ENCODE results near the gene SLC2A1.

SLC2A1 gene

DNA sequence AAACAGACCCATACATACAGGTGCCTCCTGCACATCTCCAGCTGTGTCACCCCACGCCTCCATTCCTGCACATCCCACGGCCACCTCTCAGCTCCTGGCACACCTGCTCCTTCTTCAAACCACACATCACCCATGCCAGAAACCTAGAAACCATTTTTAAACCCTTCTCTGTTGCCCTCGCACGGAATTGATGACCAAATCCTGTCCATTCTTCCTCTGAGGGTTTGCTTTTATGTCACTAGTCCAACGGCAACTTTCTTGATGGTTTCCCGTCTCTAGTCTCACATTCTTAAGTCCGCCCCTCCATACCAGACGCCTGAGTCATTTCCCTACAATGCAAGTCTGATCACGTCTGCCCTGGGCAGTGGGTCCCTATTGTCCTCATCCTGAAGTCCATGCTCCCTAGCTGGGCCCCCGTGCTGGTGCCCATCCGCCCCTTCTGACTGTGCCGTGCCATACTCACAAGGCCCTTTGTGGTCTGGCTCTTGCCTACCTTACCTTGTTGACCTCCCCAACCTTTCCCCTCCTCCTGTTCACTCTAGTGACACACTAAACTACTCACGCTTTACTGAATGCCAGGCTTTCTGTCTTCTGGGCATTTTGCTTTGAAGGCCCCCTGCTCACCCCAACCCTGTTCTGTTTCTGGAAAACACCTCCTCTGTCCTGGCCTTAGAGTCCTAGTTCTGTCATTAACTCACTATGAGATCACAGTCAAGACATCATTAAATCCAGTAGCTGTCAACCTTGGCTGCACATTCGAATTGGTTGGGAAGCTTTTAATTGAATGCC is 17.6 kb downstream of the SLC2A1 start:
- DNase-seq: no peak

GRCh38 chr1:42938645-42939615 is 19.7 kb downstream of the SLC2A1 start:
- no peak for DNase-seq

DNA sequence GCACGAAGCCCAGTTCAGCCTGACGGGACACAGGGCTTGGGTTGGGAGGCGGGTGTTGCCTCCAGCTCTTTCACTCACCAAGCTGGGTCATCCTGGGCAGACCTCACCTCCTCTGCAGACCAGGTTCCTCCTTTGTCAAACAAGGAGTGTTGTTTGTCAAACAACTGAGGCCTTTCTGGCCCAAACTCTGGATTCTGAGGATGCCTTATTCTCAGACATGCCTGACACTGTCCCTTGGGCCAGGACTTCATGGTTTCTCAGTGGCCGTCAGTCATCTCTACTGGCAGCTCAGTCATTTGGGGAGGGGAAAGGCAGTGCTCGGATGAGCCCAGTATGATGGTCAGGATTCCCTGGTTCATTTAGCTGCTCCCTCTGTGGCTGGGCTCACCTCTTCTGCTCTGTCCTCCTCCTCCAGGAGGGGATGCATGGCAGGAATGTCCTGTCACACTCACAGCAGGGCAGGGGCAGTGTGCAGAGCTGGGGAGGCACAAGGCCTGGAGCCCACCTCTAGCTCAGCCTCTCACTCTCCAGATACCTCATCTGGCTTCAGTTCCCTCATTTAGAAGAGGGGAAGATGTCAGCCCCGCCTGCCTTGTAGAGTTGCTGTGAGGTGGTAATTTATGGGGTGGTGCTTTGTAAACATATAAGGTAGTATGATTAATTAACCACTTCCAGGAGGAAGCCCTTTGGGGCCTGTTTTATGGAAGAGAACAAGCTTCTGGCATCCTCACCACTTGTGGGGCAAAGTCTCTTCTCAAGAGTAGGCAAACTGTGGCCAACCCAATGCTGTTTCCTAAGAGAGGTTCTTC is 20.6 kb downstream of the SLC2A1 start:
- DNase-seq: no peak

- DNase-seq: no peak
Measured at GRCh38 chr1:42937141-42937696, 21.4 kb downstream of the SLC2A1 start.

- no peak for DNase-seq
Measured at GRCh38 chr1:42936309-42937078, 22.2 kb downstream of the SLC2A1 start.

DNA sequence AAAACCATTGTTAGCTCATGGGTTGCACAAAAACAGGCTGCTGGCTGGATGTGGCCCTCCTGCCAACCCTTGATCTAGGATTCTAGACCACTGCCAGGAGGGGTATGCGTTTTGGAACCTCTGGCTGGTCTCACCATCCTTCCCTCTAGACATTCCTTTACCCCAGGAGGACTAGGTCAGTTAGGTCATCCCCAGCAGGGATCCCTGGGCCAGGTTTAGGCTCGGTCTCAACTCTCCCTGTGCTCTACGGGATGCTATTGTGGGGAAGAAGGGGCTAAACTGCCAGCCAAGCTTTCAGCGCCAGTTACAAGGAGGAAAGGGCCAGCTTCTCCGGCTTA is 22.7 kb downstream of the SLC2A1 start:
- DNase-seq: no peak

GRCh38 chr1:42935313-42935895 is 23.3 kb downstream of the SLC2A1 start:
- no peak for DNase-seq

DNA sequence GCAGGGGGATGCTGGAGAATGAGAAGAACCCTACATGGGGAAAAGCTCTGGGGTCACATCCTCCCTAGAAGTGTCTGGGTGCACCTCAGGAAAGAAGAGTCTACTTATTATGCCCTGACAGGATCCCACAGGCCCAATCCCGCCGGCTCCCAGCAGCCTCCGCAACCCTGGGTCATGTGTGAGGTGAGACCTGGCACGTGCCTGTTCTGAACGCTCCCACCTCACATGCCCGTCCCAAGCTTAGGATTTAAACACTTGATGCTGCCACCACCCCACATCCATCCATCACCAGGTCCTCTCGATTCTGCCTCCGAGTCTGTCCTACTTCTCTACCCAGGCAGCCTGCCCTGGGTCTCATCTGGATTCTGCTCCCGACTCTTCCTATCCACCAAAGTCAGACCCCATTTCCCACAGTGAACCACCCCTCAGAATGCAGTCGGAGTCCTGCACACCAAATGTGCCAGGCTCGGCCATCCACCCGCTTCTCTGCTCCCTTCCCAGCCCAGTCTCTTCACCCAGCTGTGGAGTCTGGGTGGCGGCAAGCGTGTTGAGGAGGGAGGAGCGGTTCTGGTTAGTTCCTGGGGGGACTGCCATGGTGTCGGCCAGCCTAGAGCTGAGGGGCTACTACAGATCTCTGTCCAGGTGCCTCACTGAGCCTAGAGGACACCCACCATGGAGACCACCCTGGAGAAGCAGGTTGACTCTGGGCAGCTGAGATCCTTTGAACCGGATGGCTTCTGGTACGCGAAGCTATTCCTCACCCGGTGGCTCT is 23.9 kb downstream of the SLC2A1 start:
- no peak for DNase-seq

GRCh38 chr1:42933610-42934491 is 24.8 kb downstream of the SLC2A1 start:
- DNase-seq: no peak

DNA sequence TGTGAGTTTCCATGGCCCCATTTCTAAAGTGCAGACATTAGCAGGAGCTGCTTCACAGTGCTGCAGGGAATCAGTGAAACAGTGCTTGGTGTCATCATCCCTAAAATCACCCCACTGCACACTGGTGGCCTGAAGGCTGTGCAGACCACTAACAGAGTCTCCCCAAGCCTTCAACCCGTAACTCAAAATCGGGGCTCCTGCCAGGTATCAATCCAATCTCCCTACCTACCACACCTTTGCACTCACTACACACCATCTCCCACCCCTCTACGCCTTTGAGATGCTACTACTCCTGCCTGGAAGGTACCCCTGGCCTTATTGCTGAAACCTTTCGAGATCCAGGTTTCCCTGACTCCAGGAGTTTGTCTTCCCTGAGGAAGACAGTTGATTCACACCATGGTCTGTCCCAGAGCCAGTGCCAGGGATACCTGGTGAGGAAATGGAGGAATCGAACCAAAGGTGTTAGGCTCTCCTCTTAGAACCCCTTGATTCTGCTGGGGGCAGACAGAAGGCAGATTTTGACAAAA is 25.5 kb downstream of the SLC2A1 start:
- no peak for DNase-seq

GRCh38 chr1:42932442-42932941 is 26.2 kb downstream of the SLC2A1 start:
- no peak for DNase-seq

GRCh38 chr1:42931911-42932422 is 26.7 kb downstream of the SLC2A1 start:
- no peak for DNase-seq

DNA sequence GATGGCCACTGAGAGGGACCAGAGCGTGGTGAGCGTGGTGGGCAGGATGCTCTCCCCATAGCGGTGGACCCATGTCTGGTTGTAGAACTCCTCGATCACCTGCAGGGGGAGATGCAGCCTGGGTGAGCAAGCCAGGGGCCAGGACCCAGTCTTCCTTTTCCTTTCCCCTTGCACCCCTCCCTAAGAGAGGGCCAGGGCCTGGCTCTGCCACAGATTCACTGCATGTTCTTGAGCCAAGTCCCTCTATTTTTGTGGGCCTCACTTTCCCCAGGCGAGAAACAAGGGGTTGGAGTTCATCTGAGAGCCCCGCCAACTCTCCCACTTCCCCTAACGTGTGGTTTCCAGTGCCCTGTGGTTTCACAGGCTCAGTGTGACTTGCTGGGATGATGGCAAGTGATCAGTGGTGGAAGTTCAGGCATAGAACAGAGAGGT is 27.5 kb downstream of the SLC2A1 start:
- peak; percentile 8 for DNase-seq

GRCh38 chr1:42930178-42931107 is 28.2 kb downstream of the SLC2A1 start:
- DNase-seq: no peak

- no peak for DNase-seq
Measured at GRCh38 chr1:42929434-42930177, 29.1 kb downstream of the SLC2A1 start.

DNA sequence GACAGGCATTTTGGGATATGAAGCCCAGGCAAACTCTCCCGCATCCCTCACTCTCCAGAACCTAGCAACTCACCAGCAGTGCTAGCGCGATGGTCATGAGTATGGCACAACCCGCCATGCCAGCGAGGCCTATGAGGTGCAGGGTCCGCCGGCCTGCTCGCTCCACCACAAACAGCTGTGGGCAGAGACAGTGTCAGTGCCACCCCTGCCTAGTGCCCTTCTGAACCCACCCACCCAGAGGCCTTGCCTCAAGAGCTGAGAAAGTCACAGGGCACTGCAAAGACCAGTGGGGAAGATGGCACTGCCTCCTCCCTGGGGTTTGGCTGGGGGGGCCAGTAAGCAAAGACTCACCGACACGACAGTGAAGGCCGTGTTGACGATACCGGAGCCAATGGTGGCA is 29.8 kb downstream of the SLC2A1 start:
- no peak for DNase-seq

DNA sequence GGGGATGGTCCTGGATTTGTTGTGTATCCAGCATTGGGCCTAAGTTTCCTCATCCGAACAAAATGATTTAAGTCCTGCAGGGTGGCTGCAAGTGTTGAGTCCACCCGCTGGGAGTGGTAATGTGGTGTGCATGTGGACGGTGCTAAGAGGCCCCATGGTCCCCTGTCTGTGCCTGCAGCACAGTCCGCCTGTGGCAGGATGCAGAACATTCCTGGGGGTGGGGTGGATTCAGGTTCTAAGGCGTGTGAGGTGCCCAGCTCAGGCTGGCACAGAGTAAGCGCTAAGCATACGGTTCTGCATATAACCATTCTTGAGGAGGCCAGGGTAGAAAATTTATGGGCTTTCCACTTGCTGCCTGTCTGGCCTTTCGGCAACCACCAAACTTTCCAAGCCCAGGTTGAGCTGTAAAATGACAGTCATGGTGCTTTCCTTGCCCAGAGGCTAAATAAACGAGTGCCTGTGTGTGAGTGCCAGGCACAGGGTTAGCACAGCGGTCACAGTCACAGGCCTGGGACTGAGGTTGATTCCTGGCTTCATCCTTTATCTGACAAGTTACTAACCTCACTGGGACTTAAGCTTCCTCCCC is 30.7 kb downstream of the SLC2A1 start:
- no peak for DNase-seq

All from NCI-H1105 (cell line).